Ishikawa (cell line): ENCODE measurements around the gene QSOX1.

Experiments
- CEBPB ChIP-seq: IDR thresholded peaks from 2 replicates; pipeline ENCODE4 v1.6.1; 2012
- CREB1 ChIP-seq: IDR thresholded peaks from 2 replicates; pipeline ENCODE4 v1.6.1; 2012; ENCODE audit warnings: low read depth
- EGR1 ChIP-seq: IDR thresholded peaks from 2 replicates; pipeline ENCODE4 v1.6.1; 2012
- EP300 ChIP-seq: IDR thresholded peaks from 2 replicates; pipeline ENCODE4 v1.6.1; 2012; ENCODE audit warnings: borderline replicate concordance
- FOXM1 ChIP-seq: IDR thresholded peaks from 2 replicates; pipeline ENCODE4 v1.6.1; 2012; ENCODE audit warnings: low read depth, borderline replicate concordance
- MAX ChIP-seq: IDR thresholded peaks from 2 replicates; pipeline ENCODE4 v1.6.1; 2012
- NFIC ChIP-seq: IDR thresholded peaks from 2 replicates; pipeline ENCODE4 v1.6.1; 2012
- RAD21 ChIP-seq: IDR thresholded peaks from 2 replicates; pipeline ENCODE4 v1.6.1; 2012; ENCODE audit warnings: low read depth
- REST ChIP-seq: IDR thresholded peaks from 2 replicates; pipeline ENCODE4 v1.6.1; 2012; ENCODE audit warnings: low read depth, mild to moderate bottlenecking
- TAF1 ChIP-seq: IDR thresholded peaks from 2 replicates; pipeline ENCODE4 v1.6.1; 2012; ENCODE audit warnings: low read depth, mild to moderate bottlenecking
- TCF12 ChIP-seq: IDR thresholded peaks from 2 replicates; pipeline ENCODE4 v1.6.1; 2012; ENCODE audit warnings: low read depth
- TEAD4 ChIP-seq: IDR thresholded peaks from 2 replicates; pipeline ENCODE4 v1.6.1; 2012
- USF1 ChIP-seq: IDR thresholded peaks from 2 replicates; pipeline ENCODE4 v1.6.1; 2012
- YY1 ChIP-seq: IDR thresholded peaks from 2 replicates; pipeline ENCODE4 v1.6.1; 2012; ENCODE audit warnings: low read depth
- ZBTB7A ChIP-seq: IDR thresholded peaks from 2 replicates; pipeline ENCODE4 v1.6.1; 2012; ENCODE audit warnings: low read depth

The QSOX1 gene

GRCh38 chr1:180219776-180220175 lies 65.1 kb downstream of the QSOX1 start:
- TF ChIP-seq TAF1 (no peak), MAX (no peak), CEBPB (no peak), FOXM1 (no peak), EGR1 (no peak), TEAD4 (no peak)

- TF ChIP-seq USF1 (no peak), TAF1 (no peak), EP300 (no peak), REST (no peak), ZBTB7A (no peak), CEBPB (no peak), RAD21 (no peak), TCF12 (no peak), EGR1 (no peak), YY1 (no peak)
Observed at GRCh38 chr1:180221462-180221861, 66.8 kb downstream of the QSOX1 start.

- TF ChIP-seq YY1 = no peak
Observed at GRCh38 chr1:180224902-180225301, 70.2 kb downstream of the QSOX1 start.

GRCh38 chr1:180225403-180225802 lies 70.7 kb downstream of the QSOX1 start:
- TF ChIP-seq NFIC (no peak), EP300 (no peak), RAD21 (no peak), FOXM1 (no peak), TCF12 (no peak), CREB1 (no peak), ZBTB7A (no peak), USF1 (no peak), EGR1 (no peak), MAX (no peak), TAF1 (no peak)

GRCh38 chr1:180227861-180228647 lies 73.4 kb downstream of the QSOX1 start:
- TF ChIP-seq FOXM1 = no peak
- TF ChIP-seq TAF1 = no peak
- TF ChIP-seq TCF12 = no peak
- no peak for TF ChIP-seq YY1
- TF ChIP-seq USF1 = no peak
- no peak for TF ChIP-seq CEBPB
- no peak for TF ChIP-seq RAD21
- no peak for TF ChIP-seq CREB1
- TF ChIP-seq EP300 = no peak
- TF ChIP-seq REST = no peak
- TF ChIP-seq EGR1 = no peak
- TF ChIP-seq MAX = no peak
- TF ChIP-seq NFIC = no peak
- TF ChIP-seq TEAD4 = no peak
- no peak for TF ChIP-seq ZBTB7A
